ENCODE measurements around the gene POLE. TPM values are rescaled to one million over a fixed set of nuclear protein-coding genes. Genes with fewer than 3 reads are reported as not detected.

POLE gene
- total and polyA plus RNA-seq, 2 of the 4 experiments (the other 2 are of a cell fraction): 17.2 to 20.7 TPM

- no peak overlapping the region for H3K18ac ChIP-seq (ENCODE audit: low read depth, low read length)
- no peaks in the 10 kb centered on the region for H4K20me1 ChIP-seq (ENCODE audit: insufficient read depth, low read length)
- H3K9me3 ChIP-seq (ENCODE audit: control insufficient read depth, insufficient read depth, low read length): no peaks in the 10 kb centered on the region
- H2AK9ac ChIP-seq (replicated peaks; ENCODE audit: low read depth, low read length, poor library complexity): no peak overlapping the region
- H3K4me1 ChIP-seq (ENCODE audit: control insufficient read depth, insufficient read depth, low read length): no peaks in the 10 kb centered on the region
- H2AFZ ChIP-seq (replicated peaks; ENCODE audit: low read length, poor library complexity): no peak overlapping the region
- no peak overlapping the region for H3K14ac ChIP-seq (replicated peaks; ENCODE audit: low read depth, low read length)
- no peak overlapping the region for H3K4me3 ChIP-seq (ENCODE audit: insufficient read depth, low read depth, low read length)
- no peak overlapping the region for H4K91ac ChIP-seq (ENCODE audit: insufficient read depth, low read depth, low read length)
- dilution Hi-C loops (cut with HindIII; ENCODE audit: low sequenced_read_pairs, unreplicated experiment): no loop called here
- POLR2A ChIA-PET (ENCODE audit: unreplicated experiment): no interaction called here
- no peak overlapping the region for H3K4me2 ChIP-seq (ENCODE audit: low read depth, low read length)
- CTCF ChIA-PET: no interaction called here
- no peaks in the 10 kb centered on the region for H3K79me1 ChIP-seq (ENCODE audit: low read depth in 1 of 2, low read length in 2 of 2)
- DNase-seq: no peak
- no peak overlapping the region for H2BK5ac ChIP-seq (ENCODE audit: low read depth, low read length, poor library complexity, severe bottlenecking)
- H3K56ac ChIP-seq (ENCODE audit: extremely low read depth, insufficient read depth, low read length): no peak overlapping the region
- no peak overlapping the region for H2AK5ac ChIP-seq (ENCODE audit: low read depth, low read length)
- no peak overlapping the region for H3K23ac ChIP-seq (ENCODE audit: low read depth, low read length)
- WGBS, 2 experiments (ENCODE audit: extremely low coverage in 2 of 2, insufficient read length in 1 of 2): 94% methylated on average over 29 of the region's 32 CpGs; no CpG with 5 or more reads in 1 of the 2 experiments
- peaks cover 5% of the 10 kb centered on the region for H3K9me1 ChIP-seq (ENCODE audit: insufficient read depth, low read length)
- BruUV-seq (replicated peaks): no TSS peak
- ATAC-seq (ENCODE audit: low read depth): no peak
- no peak overlapping the region for H3K9ac ChIP-seq (ENCODE audit: low read depth, low read length)
- no peak overlapping the region for H2BK15ac ChIP-seq (ENCODE audit: low read depth, low read length)
- no peak overlapping the region for H4K8ac ChIP-seq (ENCODE audit: low read depth in 2 of 2, low read length in 2 of 2)
- no peak overlapping the region for H2BK120ac ChIP-seq (ENCODE audit: low read depth, low read length)
- TF ChIP-seq RAD21 (IDR thresholded peaks at IDR 0.05; ENCODE audit: low read length) (no peak), FOS (IDR thresholded peaks at IDR 0.05; ENCODE audit: low read depth, low read length) (no peak), MAFK (IDR thresholded peaks at IDR 0.05; ENCODE audit: low read depth, low read length) (no peak), RFX5 (IDR thresholded peaks at IDR 0.05; ENCODE audit: low read depth, low read length) (no peak), USF2 (IDR thresholded peaks at IDR 0.05; ENCODE audit: low read depth, low read length) (no peak), SMC3 (IDR thresholded peaks at IDR 0.05; ENCODE audit: low read depth, low read length) (no peak), RCOR1 (IDR thresholded peaks at IDR 0.05; ENCODE audit: insufficient replicate concordance, low read length) (no peak)
- H3K27ac ChIP-seq (ENCODE audit: insufficient read depth, low read length): no peak overlapping the region
- no peak overlapping the region for H3K4ac ChIP-seq (ENCODE audit: low read depth, low read length)
- H3K27me3 ChIP-seq (ENCODE audit: control insufficient read depth, insufficient read depth, low read length): no peaks in the 10 kb centered on the region
- no peak overlapping the region for H2BK20ac ChIP-seq (ENCODE audit: low read depth, low read length)
- peaks cover 42% of the 10 kb centered on the region for H3K36me3 ChIP-seq (ENCODE audit: control insufficient read depth, insufficient read depth, low read length)
- intact Hi-C loops (cut with micrococcal nuclease): no loop called here
- H4K5ac ChIP-seq (ENCODE audit: low read depth, low read length): no peak overlapping the region
- in situ Hi-C loops (cut with MboI; ENCODE audit: low sequenced_read_pairs): no loop called here
These were observed 28.8 kb downstream of the POLE start for GRCh38 chr12:132658149-132658894.

All from IMR-90 (cell line).